Measurements from ENCODE around the gene RAE1. TPM values are rescaled to one million over a fixed set of nuclear protein-coding genes. Genes with fewer than 3 reads are reported as not detected.

RAE1 gene
- total RNA-seq, 1 donor from 2014 or later, result 28.9 TPM

GRCh38 chr20:57398901-57399535 is 48.0 kb downstream of the RAE1 start:
- no peak for DNase-seq (ENCODE audit: low read depth, low spot score)

- no peak for DNase-seq (ENCODE audit: low read depth, low spot score)
Measured at GRCh38 chr20:57399587-57400155, 48.6 kb downstream of the RAE1 start.

GRCh38 chr20:57400231-57400701 is 49.2 kb downstream of the RAE1 start:
- no peak for DNase-seq (ENCODE audit: low read depth, low spot score)

GRCh38 chr20:57400821-57401564 is 49.9 kb downstream of the RAE1 start:
- DNase-seq (ENCODE audit: low read depth, low spot score), result no peak

DNA sequence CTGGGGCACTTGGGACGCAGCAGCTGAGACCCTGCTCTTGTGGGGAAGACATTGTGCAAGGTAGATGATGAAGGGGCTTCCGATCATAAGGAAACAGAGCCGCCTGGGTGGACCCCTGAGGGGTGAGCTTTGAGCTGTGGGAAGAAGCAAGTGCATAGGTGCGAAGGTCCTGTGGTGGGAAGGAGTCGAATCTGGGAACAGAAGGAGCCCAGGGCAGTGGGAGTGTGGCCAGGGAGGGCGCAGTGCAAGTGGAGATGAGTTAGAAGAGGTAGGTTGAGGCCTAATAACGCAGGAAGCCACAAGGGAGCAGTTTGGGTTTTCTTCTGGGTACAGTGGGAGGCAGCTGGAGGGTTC is 50.5 kb downstream of the RAE1 start:
- DNase-seq (ENCODE audit: low read depth, low spot score), result no peak

GRCh38 chr20:57402206-57403125 is 51.4 kb downstream of the RAE1 start:
- no peak for DNase-seq (ENCODE audit: low read depth, low spot score)

DNA sequence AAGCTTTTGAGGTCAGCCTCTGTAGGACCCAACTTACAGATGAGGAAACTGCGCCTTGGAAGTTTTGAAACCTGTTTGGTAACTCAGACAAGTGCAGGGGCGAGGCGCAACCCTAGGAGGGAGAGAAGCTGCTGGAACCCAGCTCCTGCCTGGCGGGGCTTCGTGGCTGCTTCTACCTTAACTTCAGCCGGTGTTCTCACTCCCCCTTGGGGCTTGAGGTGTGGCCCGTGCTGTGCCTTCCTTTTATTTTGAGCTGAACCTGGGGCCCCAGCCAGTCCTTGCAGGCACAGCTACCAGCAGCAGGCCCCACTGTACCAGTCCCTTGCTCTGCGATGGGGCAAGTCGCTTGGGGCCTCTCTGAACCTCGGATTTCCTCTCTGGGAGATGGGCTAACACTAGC is 52.2 kb downstream of the RAE1 start:
- no peak for DNase-seq (ENCODE audit: low read depth, low spot score)

DNA sequence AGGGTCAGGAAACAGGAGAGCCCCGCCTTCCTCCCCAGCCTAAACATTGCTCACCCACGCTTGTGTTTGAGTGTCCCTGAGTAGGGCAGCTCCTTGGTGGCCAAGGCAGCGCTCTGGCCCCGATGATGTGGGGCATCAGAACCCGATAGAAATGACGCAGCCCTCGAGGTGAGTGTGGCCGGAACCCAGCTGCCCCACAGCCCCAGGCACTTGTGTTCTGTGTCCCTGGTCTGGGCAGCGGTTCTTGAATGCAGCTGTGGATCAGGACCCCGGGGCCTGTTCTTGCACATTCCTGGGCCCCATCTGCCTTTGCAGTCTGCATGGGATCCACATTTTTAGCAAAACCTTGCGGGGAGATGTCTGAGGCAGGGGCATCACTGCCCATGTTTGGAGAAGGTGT is 53.0 kb downstream of the RAE1 start:
- no peak for DNase-seq (ENCODE audit: low read depth, low spot score)

GRCh38 chr20:57404419-57405072 is 53.5 kb downstream of the RAE1 start:
- DNase-seq (ENCODE audit: low read depth, low spot score), result no peak

DNA sequence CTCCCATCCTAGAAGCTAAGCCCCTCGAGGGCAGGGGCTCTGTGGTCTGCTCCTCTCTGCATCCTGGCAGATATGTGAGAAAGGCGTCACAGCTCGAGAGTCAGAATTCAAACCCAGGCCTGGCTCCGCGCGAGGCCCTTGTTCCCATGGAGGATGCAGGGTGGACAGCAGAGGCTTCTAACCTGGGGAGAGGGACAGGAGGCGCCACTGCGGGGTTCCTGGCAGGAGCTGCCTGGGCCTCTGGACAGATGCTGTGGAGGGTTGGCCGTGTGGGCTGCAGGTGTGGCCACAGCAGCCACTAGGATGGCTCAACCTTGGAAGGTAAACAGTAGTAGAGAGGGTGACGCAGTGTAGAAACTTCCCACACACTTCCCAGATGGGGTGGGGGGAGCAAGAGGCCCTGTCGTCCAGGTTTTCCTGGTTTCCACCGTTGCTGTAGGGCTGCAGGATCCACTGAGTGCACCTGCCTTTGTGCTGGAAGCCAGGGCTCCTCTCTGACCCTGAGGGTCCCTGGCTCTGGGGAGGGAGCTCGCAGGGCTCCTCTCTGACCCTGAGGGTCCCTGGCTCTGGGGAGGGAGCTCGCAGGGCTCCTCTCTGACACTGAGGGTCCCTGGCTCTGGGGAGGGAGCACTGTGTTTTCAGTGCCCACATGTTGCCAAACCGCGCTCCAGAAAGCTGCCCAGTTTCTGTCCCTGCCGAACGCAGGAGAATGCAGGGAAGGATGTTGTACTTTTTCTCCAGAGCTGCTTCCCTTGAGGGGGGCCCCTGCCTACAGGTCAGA is 54.4 kb downstream of the RAE1 start:
- no peak for DNase-seq (ENCODE audit: low read depth, low spot score)

DNA sequence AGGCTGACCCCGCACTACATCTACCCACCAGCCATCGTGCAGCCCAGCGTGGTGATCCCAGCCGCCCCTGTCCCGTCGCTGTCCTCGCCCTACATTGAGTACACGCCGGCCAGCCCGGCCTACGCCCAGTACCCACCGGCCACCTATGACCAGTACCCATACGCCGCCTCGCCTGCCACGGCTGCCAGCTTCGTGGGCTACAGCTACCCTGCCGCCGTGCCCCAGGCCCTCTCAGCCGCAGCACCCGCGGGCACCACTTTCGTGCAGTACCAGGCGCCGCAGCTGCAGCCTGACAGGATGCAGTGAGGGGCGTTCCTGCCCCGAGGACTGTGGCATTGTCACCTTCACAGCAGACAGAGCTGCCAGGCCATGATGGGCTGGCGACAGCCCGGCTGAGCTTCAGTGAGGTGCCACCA is 56.5 kb downstream of the RAE1 start:
- DNase-seq (ENCODE audit: low read depth, low spot score), result no peak

GRCh38 chr20:57408131-57408530 is 57.1 kb downstream of the RAE1 start:
- no peak for DNase-seq (ENCODE audit: low read depth, low spot score)

- DNase-seq (ENCODE audit: low read depth, low spot score), result no peak
Measured at GRCh38 chr20:57408536-57409233, 57.6 kb downstream of the RAE1 start.

DNA sequence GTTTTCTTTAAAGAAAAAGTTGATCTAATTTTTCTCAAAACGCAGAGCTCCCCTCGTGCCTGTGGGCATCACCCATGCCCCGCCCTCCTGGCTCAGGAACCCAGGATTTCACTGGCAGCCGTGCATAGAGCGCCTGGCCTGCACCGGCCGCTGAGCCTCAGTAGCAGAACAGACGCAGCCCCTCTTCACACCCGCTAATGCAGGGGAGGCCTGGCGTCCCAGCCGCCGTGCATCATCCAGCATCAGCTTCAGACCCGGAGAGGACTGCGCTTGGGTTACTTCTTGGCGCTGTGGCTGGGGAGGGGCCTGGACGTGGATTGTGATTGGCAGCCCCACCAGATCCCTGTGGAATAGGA is 58.2 kb downstream of the RAE1 start:
- DNase-seq (ENCODE audit: low read depth, low spot score), result no peak

- DNase-seq (ENCODE audit: low read depth, low spot score), result no peak
Measured at GRCh38 chr20:57409672-57410397, 58.8 kb downstream of the RAE1 start.

- no peak for DNase-seq (ENCODE audit: low read depth, low spot score)
Measured at GRCh38 chr20:57410398-57410920, 59.4 kb downstream of the RAE1 start.

DNA sequence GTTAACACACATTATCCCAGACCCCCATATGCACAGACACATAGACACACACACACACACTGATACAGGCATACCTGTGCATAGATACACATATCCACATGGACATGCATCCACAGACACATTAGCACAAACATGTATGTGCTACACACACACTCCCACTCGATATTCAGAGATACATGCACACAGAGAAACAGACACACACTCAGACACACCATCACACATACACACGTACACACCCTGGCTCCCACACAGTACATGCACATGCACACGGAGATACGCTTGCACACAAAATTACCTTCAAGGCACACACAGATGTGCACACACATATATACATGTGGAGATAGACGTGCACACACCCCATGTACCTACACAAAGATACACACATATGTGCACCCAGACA is 59.9 kb downstream of the RAE1 start:
- DNase-seq (ENCODE audit: low read depth, low spot score), result no peak

- DNase-seq (ENCODE audit: low read depth, low spot score), result no peak
Measured at GRCh38 chr20:57411406-57412283, 60.6 kb downstream of the RAE1 start.
